WTC11 (cell line): Measurements from ENCODE around the gene EIF4B.
"Not testable (repeated sequence)": the region's sequence is repeated elsewhere in the genome, so short reads cannot be mapped to it uniquely, and the experiment has no call there.

Experiments
- AFF4 ChIP-seq: sonication (generic); formaldehyde crosslinking; IDR thresholded peaks from 2 replicates; pipeline ENCODE4 v1.8.1; 2023; ENCODE audit warnings: mild to moderate bottlenecking, missing genetic modification reagents, borderline replicate concordance
- CTCF ChIP-seq: fragments of 200-600 bp; IDR thresholded peaks from 2 replicates; pipeline ENCODE4 v1.8.0; 2022; ENCODE audit warnings: antibody characterized with exemption
- E2F1 ChIP-seq: sonication (generic); formaldehyde crosslinking; IDR thresholded peaks from 2 replicates; pipeline ENCODE4 v1.8.0; 2022; ENCODE audit warnings: mild to moderate bottlenecking, missing genetic modification reagents
- ZNF232 ChIP-seq: sonication (generic); formaldehyde crosslinking; IDR thresholded peaks from 2 replicates; pipeline ENCODE4 v1.8.0; 2022; ENCODE audit warnings: mild to moderate bottlenecking, missing genetic modification reagents

- TF ChIP-seq E2F1 (CRISPR knock-in tag); CTCF; ZNF232; AFF4 (CRISPR knock-in tag): not testable (repeated sequence)
Measured at GRCh38 chr12:53008760-53009159, 2.5 kb downstream of the EIF4B start.
